Stimulated activated naive CD4-positive, alpha-beta T cell (primary cell): ENCODE results near the gene SLC38A1.
"Not testable (repeated sequence)": the region's sequence is repeated elsewhere in the genome, so short reads cannot be mapped to it uniquely, and the experiment has no call there.

ENCODE experiments used
- DNase-seq, 6 experiments: peaks; one replicate each; lab custom pipeline; 2025; lab: John Stamatoyannopoulos, UW

The SLC38A1 gene

DNA sequence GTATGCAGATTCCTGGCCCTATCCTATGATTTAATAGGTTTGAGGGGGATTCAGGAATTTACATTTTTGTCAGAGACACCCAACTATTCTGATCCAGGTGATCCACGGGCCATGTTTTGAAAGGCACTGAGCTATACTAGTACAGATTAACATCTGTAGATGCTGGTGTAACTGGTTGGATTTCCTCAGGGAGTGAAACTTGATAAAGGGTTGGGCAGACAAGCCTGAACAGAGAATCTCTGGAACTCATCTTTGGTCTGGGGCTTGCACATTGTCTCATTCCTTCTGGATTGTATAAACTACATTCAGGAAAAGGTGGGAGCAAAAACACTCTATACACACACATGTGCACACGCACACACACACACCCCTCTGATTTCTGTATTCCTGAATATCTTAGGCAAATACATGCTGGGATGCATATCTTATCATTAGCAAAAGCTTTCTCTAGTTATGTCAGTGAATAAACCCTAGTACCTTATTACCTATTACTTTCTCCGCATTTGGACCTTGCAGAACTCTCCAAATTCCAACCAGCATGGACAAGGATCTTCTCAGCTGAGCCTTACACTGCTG lies 104.6 kb downstream of the SLC38A1 start:
- no peak for DNase-seq

DNA sequence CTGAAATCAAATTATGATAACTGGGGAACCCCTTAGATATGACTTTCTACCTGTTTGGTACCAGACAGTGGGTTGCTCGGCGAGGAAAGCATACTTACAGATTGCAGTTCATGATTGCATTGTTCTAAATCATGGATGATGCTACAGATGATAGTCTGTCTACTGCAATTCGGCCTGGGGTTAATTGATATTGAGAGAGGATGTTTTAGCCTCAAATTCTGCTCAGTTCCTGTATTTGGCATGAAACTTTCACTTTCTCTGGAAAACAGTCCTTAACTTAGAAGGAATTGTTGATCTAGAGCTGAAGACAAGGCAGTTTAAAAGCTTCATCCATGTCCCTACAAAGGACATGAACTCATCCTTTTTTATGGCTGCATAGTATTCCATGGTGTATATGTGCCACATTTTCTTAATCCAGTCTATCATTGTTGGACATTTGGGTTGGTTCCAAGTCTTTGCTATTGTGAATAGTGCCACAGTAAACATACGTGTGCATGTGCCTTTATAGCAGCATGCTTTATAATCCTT lies 106.2 kb downstream of the SLC38A1 start:
- DNase-seq = not testable (repeated sequence)

DNA sequence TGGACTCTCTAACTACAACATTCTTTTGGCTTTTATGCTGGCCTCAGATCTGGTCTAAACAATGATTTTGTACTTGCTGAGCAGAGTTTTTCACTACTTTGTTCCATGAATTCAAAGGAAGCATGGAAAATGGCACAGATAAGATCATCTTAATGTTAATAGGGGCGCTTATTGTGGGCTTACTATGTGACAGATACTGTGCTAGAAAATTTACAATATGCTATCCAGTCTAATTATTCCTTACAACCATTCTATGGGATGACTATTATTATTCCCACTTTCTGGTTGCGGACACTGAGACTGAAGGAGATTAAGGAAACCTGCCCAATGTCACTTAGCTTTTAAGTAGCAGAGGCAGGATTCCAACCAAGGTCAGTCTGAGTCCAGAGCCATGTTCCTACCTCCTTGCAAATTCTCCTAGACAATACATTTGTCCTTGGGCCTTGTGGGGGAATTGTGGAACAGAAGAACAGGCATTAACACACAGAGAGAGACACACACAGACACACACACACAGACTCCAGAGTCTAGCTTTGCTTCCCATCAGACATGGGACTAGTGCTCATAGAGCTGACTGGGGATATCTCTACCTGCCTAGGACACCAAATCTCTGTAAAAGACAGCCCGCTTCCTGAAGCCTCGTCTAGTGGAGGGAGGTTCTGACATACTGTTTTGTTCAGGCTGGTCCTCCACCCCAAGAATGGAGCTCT lies 107.7 kb downstream of the SLC38A1 start:
- DNase-seq = no peak

DNA sequence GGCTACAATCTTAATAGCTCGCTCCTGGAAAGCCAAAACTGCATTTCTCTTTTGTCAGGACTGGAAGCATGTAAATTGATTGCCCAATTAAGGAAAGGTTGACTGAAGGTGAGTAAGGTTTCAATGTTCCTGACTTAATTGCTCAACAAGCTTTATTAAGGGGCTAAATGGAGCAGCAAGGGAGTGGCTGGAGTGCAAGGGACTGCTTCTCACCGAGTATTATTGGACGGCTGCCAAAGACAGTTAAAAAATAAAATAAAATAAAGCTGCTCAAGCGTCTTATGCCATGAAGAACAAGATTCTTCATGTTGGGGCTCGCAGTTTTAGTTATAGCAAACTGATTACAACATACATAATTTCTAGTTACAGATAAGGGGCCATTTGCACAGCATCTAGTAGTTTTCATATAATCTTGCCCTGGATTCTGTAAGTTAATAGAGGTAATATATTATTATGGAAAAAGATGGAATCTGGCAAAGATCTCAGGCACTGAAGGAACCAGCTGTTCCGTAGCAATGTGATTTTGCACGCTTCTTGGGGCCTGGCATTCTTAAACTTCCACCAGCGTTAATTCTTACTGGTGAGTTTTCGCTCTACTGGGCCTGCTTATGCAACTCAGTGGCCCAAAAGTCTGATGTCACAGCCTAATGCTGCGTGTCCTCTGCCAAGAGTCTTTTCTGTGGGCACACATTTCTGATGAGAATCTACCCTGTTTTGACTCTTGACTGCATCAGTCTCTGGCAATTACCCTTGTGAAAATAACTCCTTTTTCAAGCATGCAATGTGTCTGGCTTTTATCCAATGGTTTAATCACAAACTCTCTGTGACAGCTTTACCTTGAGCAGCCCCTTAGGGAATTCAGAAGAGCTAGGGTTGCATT lies 108.5 kb downstream of the SLC38A1 start:
- no peak for DNase-seq

DNA sequence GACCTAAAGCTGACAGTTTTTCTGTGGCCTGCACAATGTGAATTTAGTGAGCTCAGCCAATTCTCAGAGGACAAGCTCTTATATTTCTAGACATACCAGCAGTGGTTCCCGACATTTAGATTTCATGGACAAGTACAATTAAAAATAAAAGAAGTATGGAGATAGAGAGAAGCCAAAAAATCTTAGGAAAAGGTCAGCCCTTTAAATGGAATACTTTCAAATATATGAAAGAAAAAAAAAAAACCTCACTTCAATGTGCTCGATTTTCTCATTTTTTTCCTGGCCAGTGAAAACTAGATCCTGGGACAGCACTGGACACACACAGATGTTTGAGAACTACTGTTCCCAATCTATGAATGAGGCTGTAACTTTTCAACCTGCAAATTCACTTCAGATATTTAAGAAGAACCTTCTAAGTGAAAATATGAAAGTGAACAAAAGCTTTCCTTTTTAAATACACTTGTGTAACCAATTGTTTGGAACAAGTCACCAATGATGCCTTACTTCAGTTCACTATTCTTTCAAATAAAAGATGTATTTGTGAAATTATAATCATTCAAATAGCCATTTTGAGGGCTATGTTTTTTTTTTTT lies 109.4 kb downstream of the SLC38A1 start:
- no peak for DNase-seq

DNA sequence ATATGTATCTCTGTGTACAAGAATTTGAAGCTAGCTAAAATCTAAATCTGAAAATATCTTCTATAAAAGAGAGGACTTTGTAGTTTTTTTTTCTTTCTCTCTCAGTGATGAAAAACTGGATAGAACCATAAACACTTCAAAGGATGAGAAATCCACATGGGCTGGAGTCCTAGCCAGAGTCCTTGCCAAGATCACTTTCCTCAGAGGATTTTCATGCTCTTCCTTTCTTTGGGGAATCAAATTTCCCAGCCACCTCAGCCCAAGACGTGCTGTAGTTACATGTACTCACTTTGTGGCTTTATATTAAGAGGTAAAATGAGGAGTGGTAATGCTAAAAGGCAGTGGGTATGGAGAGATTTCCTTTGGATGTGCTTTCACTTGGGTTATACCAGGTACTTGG lies 110.3 kb downstream of the SLC38A1 start:
- DNase-seq = no peak

DNA sequence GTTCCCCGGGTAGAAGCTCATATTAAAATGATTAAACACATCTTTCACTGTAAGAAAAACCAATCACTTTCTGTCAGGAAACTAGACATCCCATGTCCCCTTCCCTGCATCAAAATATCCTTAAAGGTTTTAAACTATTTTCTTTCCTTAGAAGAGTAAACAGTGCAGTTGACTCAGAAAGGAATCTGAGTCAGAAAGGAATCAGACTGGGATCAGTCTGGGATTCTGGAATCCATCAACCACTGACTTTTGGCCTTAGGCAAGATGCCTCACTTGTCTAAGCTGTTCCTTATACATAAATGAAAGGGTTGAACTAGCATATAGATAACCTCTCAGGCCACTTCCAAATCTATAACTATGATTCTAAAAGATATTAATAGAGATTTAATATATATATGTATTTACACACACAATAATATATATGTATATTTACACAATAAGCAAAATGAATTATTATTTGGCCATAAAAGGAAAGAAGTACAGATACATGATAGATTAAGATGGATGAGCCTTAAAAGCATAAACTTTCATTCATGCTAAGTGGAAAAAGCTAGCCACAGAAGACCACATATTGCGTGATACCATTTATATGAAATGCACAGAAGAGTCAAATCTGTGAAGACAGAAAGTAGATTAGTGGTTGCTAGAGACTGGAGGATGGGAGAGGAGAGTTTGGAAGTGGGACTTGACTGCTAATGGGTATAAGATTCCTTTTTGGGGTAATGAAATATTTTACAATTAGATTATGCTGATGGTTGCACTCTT lies 114.4 kb downstream of the SLC38A1 start:
- DNase-seq = no peak

DNA sequence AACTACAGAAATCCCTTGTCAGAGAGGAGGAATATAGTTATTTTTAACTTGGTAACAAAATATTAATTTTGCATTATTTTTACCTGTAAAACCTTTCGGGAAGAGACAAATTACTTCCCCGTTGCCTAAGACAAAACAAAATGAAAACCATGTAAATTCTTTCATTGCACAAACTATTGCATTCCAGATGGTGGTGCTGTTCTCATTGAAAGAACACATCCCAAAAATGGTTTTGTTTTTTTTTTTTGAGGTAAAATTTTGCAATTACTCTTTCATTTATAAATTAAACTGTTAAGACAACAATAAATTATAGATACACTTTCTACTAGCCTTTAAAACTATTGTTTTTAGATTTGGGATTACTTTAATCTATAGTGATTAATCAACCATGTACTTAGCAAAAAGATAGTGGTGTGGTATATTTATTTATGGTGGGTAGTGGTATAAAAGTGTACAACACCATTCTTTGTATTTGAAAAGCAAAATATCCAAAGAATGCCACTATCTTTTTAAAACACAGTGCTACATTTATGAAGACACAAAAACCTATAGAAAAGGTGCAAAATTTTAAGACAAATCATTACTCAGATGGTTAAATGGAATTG lies 115.5 kb downstream of the SLC38A1 start:
- peak in 3 of 6 experiments; percentile 4 to 50 (median 44) for DNase-seq

DNA sequence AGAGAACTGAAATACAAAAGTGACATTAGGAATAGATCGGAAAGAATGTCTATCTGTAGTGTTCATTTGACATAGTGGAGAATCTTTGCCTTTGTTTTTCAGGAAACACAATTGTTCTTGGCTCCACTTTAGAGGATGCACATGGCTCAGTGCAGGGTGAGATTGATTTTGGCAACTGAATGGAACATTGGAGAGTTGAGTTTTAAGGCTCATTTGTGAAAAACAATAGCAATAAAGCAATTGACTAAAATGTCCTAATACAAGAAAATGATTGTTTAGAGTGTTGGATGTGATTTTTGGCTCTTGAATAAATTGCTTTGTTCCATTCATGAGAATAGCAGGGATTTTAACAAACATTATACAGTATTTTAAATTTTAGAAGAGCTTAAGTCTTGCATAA lies 116.4 kb downstream of the SLC38A1 start:
- DNase-seq = no peak

DNA sequence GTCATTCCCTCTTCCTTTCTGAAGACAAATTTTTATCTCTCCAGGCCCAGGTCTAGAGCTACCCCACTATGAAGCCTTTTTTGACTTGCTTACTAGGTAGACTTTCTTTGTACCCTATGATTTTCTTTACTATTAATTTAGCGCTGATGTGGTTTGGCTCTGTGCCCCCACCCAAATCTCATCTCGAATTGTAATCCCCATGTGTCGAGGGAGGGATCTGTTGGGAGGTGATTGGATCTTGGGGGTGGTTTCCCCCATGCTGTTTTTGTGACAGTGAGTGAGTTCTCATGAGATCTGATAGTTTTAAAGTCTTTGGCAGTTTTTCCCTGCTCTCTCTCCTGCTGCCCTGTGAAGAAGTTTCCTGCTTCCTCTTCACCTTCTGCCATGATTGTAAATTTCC lies 118.1 kb downstream of the SLC38A1 start:
- DNase-seq = no peak

DNA sequence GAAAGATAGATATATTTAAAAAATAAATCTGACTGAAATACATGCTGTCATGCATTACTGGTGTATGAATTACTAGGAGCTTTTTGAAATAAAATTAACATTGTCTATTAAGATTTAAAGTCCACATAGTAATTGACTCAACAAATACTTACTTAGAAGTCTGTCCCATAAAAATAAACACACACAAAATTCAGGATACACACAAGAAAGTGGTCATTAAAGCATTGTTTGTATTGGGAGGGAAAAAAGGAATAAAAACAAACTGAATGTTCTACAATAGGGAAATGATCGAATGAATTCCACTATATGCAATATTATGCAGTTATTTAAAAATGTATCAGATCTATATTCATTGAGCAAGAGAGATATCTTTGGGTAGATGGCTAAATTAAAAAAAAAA lies 118.9 kb downstream of the SLC38A1 start:
- no peak for DNase-seq

DNA sequence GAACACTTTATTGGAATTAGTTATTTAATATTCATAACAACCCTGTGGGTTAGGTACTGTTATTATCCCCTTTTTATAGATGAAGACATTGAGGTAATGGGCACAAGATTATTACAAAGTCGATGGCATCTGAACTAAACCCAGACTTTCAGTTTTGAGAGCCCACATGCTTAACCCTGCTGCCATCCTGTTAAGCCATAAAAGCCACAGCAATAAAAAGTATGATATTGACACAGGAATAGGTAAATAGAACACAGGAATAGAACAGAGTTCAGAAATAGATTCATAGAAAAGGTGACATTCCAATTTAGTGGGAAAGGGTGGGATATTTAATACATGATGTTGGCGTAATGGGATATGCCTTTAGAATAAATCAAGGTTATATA lies 119.8 kb downstream of the SLC38A1 start:
- no peak for DNase-seq

DNA sequence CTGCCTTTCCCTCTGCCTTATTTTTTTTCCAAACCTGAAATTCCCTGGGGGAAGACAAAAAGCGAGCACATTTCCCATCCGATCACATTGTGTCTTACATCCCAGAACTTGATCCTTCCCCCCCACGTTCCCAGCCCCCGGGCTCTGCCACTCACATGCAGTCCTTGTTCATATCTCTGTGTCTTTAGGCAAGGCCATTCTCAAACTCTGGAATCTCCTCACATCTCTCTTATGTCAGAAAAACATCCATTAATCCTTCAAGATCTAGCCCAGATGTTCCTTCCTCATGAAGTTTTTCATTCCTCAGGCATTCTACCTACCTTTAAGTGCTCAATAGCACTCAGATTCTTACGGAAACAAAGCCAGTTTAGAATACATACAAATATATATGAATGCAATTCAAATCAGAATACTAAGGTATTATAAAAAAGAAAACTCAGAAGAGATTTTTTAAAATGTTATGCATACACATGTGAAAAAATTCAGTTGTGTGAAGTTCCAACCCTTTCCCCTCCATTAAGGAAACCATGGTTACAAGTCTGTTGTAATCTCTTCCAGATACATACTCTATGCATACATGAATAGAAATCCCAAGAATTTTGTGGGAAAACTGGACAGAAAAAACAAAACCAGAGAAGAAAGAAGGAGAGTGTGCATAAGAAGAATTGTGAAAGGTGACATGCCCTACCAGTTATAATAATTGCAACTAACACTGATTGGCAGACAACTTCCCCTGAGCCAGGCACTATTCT lies 120.3 kb downstream of the SLC38A1 start:
- no peak for DNase-seq

DNA sequence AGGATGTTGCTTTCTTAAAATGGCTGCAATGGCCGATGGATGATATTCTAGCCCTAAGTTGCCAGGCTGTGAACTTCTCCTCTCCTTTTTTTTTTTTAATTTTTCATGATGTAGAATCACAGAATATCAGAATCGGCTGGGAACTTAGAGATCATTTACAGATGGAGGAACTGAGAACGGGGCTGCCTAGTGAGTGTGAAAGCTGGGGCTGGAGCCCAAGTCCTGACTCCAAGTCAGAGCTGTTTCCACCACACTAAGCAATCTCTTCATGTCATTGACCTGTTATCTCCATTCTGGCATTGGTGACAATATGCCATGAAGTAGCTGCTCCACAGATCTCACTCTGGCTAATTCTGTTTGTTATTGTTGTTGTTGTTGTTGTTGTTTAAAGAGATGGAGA lies 121.7 kb downstream of the SLC38A1 start:
- no peak for DNase-seq

DNA sequence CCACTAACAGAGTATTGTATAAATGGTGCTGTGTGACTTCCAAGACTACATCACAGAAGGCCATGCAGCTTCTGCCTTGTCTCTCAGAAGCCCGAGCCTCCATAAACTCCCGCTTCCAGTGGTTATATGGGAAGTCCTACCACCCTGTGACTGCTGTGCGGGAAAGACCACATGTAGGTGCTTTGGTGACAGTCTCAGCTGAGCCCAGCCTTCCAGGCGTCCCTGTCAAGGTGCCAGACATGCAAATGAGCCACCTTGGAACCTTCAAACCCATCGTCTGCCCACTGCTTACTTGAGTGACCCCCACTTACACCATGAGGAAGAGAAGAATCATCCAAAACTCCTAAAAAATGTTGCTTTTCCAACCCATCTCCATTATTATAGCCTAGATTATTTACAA lies 123.0 kb downstream of the SLC38A1 start:
- no peak for DNase-seq

DNA sequence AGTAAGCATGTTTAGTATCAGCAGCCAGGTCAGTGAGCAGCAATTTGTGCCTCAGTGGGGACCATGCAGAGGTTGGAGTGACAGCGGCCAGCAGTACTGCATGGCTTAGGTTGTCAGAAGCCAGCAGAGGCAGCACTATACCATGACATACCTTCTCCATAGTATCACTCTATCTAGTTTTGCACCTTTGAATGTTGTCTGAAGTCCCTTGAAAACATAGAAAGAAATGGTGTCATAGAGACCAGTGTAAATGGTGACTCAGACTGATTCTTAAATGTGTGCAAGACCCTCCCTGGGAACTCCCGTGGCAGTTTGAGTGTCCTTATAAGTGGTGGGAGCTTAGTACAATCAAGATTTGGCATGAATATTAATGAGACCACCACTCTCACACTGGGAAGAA lies 124.4 kb downstream of the SLC38A1 start:
- DNase-seq = no peak

DNA sequence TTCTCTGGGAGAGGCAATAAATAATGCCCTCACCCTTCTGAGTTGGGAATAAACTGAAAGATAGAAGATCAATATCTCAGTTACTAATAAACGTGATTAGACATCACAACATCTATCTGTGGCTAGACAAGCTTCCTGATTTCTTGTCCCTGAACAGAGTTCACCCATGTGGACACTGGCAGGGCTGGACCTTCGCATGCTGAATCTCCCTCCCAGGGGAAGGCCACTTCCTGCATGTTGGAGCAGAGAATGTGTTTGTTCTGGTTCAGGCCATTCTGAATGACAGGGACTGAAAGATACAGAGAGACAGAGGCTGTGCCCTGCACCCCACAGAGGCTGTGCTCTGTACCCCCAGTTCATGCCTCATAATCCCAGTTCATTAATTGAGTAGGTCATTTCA lies 132.6 kb downstream of the SLC38A1 start:
- no peak for DNase-seq

DNA sequence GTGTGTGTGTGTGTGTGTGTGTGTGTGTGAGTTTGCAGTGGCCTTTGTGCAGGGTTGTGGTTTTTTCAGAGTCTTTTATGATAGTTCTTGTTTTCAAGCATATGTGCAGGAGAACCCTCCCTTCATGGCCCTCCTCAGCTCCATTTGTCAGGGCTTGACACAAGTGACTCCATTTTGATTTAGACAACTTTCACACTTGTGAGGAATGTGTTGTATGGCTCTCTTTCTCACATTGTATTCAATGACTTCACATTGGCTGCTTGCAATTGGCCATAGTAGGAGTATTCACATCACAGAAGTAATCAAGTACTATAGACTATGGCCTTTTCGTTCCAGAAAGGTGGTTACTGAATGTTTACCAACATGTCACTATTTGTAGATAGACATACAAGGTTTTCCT lies 133.1 kb downstream of the SLC38A1 start:
- no peak for DNase-seq

DNA sequence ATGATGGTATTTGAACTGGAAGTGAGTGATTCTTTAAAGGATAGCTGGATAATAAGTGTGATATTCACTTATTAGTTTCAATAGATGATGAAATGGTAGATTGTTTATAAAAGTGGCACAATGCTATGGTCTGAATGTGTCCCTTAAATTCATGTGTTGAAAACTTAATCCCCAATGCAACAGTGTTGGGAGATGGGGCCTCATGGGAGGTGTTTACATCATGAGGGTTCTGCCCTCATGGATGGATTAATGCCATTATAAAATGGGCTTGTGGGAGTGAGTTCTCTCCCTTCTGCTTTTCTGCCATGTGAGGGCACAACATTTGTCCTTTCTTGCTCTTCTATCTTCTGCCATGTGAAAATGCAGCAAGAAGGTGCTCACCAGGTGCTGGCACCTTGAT lies 134.0 kb downstream of the SLC38A1 start:
- DNase-seq = no peak

DNA sequence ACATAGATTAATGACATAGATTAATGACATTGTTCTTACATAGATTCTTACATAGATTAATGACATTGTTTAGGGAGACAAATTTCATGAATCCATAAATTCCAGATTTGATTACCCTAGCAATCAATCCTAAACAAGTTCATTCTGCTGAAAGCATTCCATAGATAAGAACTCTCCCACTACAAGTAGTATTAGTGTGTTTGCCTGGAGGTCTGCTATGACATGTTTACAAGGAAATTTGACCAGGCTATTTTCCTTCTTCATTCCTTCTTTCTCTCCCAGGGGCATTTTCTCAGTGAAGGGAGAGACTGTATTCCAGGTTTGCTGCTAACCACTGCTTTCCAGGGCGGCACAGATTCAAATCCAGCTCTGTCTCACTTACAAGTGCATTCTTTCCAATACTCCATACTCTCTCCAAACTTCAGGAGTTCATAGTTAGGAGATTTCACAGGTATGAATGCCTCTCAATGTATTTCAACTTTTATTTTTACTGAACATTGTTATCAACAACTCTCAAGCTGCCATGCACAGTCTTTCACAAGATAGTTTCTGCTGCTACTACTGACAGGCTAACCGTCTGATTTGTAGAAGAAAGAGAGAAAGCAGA lies 134.5 kb downstream of the SLC38A1 start:
- DNase-seq = no peak
